NCI-H187 treated with DMSO at 0.1 percent for 48 hours (cell line): ENCODE data around the gene PAXX.

Source experiments
- DNase-seq: peaks from one replicate; lab custom pipeline; 2025; lab: John Stamatoyannopoulos, UW

The PAXX gene

GRCh38 chr9:136965771-136966484, 26.3 kb upstream of the PAXX start:
- no peak for DNase-seq

- DNase-seq = no peak
Observed at GRCh38 chr9:136968333-136969127, 23.7 kb upstream of the PAXX start.

GRCh38 chr9:136969150-136969549, 23.1 kb upstream of the PAXX start:
- no peak for DNase-seq

GRCh38 chr9:136969774-136970173, 22.4 kb upstream of the PAXX start:
- DNase-seq = no peak

- DNase-seq = no peak
Observed at GRCh38 chr9:136970361-136970760, 21.9 kb upstream of the PAXX start.

- no peak for DNase-seq
Observed at GRCh38 chr9:136971746-136972145, 20.5 kb upstream of the PAXX start.

GRCh38 chr9:136972335-136972734, 19.9 kb upstream of the PAXX start:
- DNase-seq = no peak

GRCh38 chr9:136972743-136973142, 19.5 kb upstream of the PAXX start:
- DNase-seq = no peak

- DNase-seq = no peak
Observed at GRCh38 chr9:136973618-136974617, 18.3 kb upstream of the PAXX start.

- no peak for DNase-seq
Observed at GRCh38 chr9:136974817-136975535, 17.2 kb upstream of the PAXX start.

GRCh38 chr9:136975644-136976043, 16.6 kb upstream of the PAXX start:
- no peak for DNase-seq

- DNase-seq = no peak
Observed at GRCh38 chr9:136977223-136977622, 15.0 kb upstream of the PAXX start, which contains the start of gene PTGDS. PTGDS (plus strand) TSS chr9:136977504; CDS start chr9:136977579, 75 bp downstream.

GRCh38 chr9:136977649-136978072, 14.6 kb upstream of the PAXX start:
- DNase-seq = no peak

- DNase-seq = no peak
Observed at GRCh38 chr9:136978073-136978864, 14.0 kb upstream of the PAXX start.

- no peak for DNase-seq
Observed at GRCh38 chr9:136978865-136979544, 13.2 kb upstream of the PAXX start.

GRCh38 chr9:136979769-136980587, 12.2 kb upstream of the PAXX start:
- DNase-seq = no peak

- DNase-seq = no peak
Observed at GRCh38 chr9:136980669-136981478, 11.3 kb upstream of the PAXX start.

GRCh38 chr9:136981588-136982231, 10.5 kb upstream of the PAXX start:
- DNase-seq = no peak
